Cardiac fibroblast (primary cell): Measurements from ENCODE around the gene GPR22.

Experiments
- DNase-seq, 2 donors: peaks; one replicate each; pipeline versions ENCODE4 v3.0.0 to v3.0.0-alpha.2; 2010; ENCODE audit warnings: low read depth in 2 of 2
- H3K4me3 ChIP-seq, 2 donors: replicated peaks in 1 of 2; 1 replicate in 1 of 2; 2 replicates in 1 of 2; pipeline ENCODE4 v1.5.1; 2011; ENCODE audit warnings: low read depth in 2 of 2, low read length in 2 of 2, mild to moderate bottlenecking in 2 of 2, moderate library complexity in 1 of 2
- TF ChIP-seq, protein P1 (sequence below): IDR thresholded peaks from one replicate; pipeline ENCODE4 v1.5.1; 2011; ENCODE audit warnings: low read depth, mild to moderate bottlenecking, low read length, inconsistent platforms

GPR22 gene

DNA sequence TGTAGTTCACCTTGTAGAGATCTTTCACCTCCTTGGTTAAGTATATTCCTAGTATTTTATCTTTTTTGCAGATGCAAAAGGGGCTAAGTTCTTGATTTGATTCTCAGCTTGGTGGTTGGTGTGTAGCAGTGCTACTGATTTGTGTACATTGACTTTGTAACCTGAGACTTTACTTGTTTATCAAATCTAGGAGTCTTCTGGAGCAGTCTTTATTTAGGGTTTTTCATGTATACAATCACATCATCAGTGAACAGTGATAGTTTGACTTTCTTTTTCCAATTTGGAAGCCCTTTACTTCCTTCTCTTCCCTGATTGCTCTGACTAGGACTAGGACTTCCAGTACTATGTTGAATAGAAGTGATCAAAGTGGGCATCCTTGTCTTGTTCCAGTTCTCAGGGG lies 33.8 kb downstream of the GPR22 start:
- TF ChIP-seq, protein P1, sequence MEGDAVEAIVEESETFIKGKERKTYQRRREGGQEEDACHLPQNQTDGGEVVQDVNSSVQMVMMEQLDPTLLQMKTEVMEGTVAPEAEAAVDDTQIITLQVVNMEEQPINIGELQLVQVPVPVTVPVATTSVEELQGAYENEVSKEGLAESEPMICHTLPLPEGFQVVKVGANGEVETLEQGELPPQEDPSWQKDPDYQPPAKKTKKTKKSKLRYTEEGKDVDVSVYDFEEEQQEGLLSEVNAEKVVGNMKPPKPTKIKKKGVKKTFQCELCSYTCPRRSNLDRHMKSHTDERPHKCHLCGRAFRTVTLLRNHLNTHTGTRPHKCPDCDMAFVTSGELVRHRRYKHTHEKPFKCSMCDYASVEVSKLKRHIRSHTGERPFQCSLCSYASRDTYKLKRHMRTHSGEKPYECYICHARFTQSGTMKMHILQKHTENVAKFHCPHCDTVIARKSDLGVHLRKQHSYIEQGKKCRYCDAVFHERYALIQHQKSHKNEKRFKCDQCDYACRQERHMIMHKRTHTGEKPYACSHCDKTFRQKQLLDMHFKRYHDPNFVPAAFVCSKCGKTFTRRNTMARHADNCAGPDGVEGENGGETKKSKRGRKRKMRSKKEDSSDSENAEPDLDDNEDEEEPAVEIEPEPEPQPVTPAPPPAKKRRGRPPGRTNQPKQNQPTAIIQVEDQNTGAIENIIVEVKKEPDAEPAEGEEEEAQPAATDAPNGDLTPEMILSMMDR = no peak
- no peak overlapping the region for H3K4me3 ChIP-seq
- no peak for DNase-seq

DNA sequence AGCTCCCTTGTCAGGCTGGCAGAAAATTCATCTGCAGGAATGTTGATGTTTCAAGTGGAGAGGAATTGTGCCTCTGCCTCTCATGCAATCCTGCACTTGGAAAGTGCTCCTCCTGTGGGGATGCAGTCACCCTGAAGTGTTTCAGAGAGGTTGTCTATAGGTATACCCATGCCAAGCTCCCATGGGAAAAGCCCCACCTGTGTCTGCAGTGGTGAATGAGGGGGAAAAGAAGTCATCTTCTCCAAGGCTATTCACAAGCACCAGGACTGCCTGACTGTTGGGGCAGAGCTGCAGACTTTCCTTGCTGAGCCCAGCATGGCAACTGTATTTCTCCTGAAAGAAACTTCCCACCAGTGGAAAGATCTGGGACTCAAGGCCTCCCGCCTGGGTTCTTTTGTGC lies 35.5 kb downstream of the GPR22 start:
- H3K4me3 ChIP-seq = no peak overlapping the region
- TF ChIP-seq, protein P1 = no peak
- DNase-seq = no peak

DNA sequence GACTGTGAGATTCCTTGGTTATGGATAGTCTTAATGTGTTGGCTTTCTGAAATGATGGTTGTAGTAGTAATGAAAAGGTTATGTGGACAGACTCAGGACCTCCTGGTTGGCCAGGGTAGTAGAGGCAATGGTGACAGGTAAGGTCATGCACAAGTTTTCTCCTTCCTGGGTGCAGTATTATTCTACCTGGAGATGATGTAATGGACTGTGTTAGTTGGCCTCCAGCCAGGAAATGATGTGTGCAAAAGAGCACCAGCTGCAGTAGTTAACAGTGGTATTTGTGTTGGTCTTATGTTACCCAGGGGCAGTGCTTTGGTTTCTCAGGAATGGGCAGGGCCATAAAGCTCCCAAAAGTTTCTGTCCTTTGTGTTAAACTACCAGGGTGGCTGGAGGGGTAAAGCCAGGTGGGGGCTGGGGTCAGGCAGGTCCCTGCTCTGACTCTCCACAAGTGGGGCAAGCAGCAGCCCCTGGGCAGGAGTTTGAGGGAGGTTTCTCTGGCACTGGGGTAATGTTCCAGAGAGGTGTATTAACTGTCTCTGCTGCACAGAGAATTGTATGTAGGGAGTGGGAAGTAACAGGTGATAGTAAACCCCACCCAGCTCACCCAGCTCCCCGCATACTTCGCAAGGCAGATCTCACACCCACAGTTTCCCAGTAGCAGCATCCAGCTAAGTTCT lies 36.3 kb downstream of the GPR22 start:
- DNase-seq = peak; percentile 7 to 31
- H3K4me3 ChIP-seq = no peak overlapping the region
- TF ChIP-seq, protein P1 = no peak

DNA sequence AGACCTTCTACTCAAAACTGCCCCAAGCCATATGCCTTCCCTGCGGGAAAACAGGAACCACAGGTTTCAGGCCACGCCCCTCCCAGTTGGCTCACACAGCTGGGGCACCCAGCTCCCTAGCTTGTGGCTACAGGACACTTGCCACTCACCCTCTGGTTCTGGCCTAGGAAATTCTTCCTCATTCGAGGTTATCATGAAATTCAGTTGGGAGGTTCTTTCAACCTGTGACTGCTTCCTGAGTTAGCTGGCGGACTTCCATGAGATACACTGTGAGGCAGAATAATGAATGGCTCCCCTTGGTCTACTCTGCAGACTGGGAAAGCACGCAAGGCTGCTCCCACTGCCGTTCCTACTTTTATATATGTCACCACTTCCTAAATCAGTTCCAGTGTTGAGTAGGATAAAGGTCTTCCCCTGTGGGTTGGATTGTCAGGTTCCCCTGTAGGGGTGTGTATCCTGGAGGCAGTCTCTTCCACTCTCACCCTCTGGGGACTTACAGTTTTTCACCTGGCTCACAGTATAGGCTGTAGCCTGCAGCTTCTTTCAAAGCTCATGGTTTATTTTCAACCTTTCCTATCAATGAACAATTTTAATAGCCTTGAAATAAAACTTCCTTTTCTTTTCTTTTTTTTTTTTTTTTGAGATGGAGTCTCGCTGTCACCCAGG lies 37.0 kb downstream of the GPR22 start:
- no peak overlapping the region for H3K4me3 ChIP-seq
- TF ChIP-seq, protein P1 = no peak
- peak in 1 of 2 donors; percentile 13 for DNase-seq
